Dendritic cell treated with granulocyte-macrophage colony-stimulating factor and Interleukin-4, amounts not matched to agents 40 ng/mL and 50 ng/mL, for 4 days (primary cell): ENCODE measurements around the gene CNTN5.

Experiments used
- H3K27ac Mint-ChIP-seq: one replicate; pipeline ENCODE4 v1.8.0; 2022; ENCODE audit warnings: mild to moderate bottlenecking, mixed read lengths
- H3K27me3 Mint-ChIP-seq: one replicate; pipeline ENCODE4 v1.8.0; 2022; ENCODE audit warnings: mild to moderate bottlenecking, mixed read lengths
- H3K36me3 Mint-ChIP-seq: one replicate; pipeline ENCODE4 v1.8.0; 2022; ENCODE audit warnings: low read depth, mixed read lengths
- H3K4me1 Mint-ChIP-seq: one replicate; pipeline ENCODE4 v1.8.0; 2022; ENCODE audit warnings: low read depth, mixed read lengths
- H3K4me3 Mint-ChIP-seq: one replicate; pipeline ENCODE4 v1.8.0; 2022; ENCODE audit warnings: mild to moderate bottlenecking, moderate library complexity, mixed read lengths
- H3K9me3 Mint-ChIP-seq: one replicate; pipeline ENCODE4 v1.8.0; 2022; ENCODE audit warnings: mixed read lengths
- intact Hi-C: fragments of 100-400 bp; cut with micrococcal nuclease; formaldehyde crosslinking; loops from one replicate; pipeline ENCODE4 v1.15.0; 2022

The CNTN5 gene

GRCh38 chr11:99555486-99555885, 534.7 kb downstream of the CNTN5 start:
- Mint-ChIP-seq H3K4me3 (no peak overlapping the region), H3K27me3 (no peaks in the 10 kb centered on the region), H3K9me3 (no peaks in the 10 kb centered on the region), H3K36me3 (no peaks in the 10 kb centered on the region), H3K27ac (no peak overlapping the region), H3K4me1 (no peaks in the 10 kb centered on the region)
- intact Hi-C loops = no loop called here

GRCh38 chr11:99565333-99565732, 544.6 kb downstream of the CNTN5 start:
- H3K4me3 Mint-ChIP-seq = no peak overlapping the region
- no peak overlapping the region for H3K27ac Mint-ChIP-seq
- no peaks in the 10 kb centered on the region for H3K27me3 Mint-ChIP-seq
- H3K36me3 Mint-ChIP-seq = no peaks in the 10 kb centered on the region
- intact Hi-C loops = no loop called here
- no peaks in the 10 kb centered on the region for H3K4me1 Mint-ChIP-seq
- no peaks in the 10 kb centered on the region for H3K9me3 Mint-ChIP-seq

GRCh38 chr11:99567334-99567956, 546.7 kb downstream of the CNTN5 start:
- H3K4me1 Mint-ChIP-seq = no peaks in the 10 kb centered on the region
- no peaks in the 10 kb centered on the region for H3K27me3 Mint-ChIP-seq
- no peak overlapping the region for H3K27ac Mint-ChIP-seq
- no peaks in the 10 kb centered on the region for H3K36me3 Mint-ChIP-seq
- intact Hi-C loops = no loop called here
- no peaks in the 10 kb centered on the region for H3K9me3 Mint-ChIP-seq
- H3K4me3 Mint-ChIP-seq = no peak overlapping the region

GRCh38 chr11:99568808-99569207, 548.1 kb downstream of the CNTN5 start:
- Mint-ChIP-seq H3K36me3 (no peaks in the 10 kb centered on the region), H3K27ac (no peak overlapping the region), H3K9me3 (no peaks in the 10 kb centered on the region), H3K27me3 (no peaks in the 10 kb centered on the region), H3K4me1 (no peaks in the 10 kb centered on the region), H3K4me3 (no peak overlapping the region)
- intact Hi-C loops = no loop called here

GRCh38 chr11:99571094-99571493, 550.3 kb downstream of the CNTN5 start:
- H3K36me3 Mint-ChIP-seq = no peaks in the 10 kb centered on the region
- no peaks in the 10 kb centered on the region for H3K27me3 Mint-ChIP-seq
- H3K27ac Mint-ChIP-seq = no peak overlapping the region
- peaks cover 9% of the 10 kb centered on the region for H3K9me3 Mint-ChIP-seq
- H3K4me3 Mint-ChIP-seq = no peak overlapping the region
- H3K4me1 Mint-ChIP-seq = no peaks in the 10 kb centered on the region
- intact Hi-C loops = no loop called here

GRCh38 chr11:99584830-99585229, 564.1 kb downstream of the CNTN5 start:
- H3K4me3 Mint-ChIP-seq = no peak overlapping the region
- H3K27ac Mint-ChIP-seq = no peak overlapping the region
- intact Hi-C loops = no loop called here
- H3K27me3 Mint-ChIP-seq = no peaks in the 10 kb centered on the region
- H3K36me3 Mint-ChIP-seq = no peaks in the 10 kb centered on the region
- no peaks in the 10 kb centered on the region for H3K4me1 Mint-ChIP-seq
- peaks cover 25% of the 10 kb centered on the region for H3K9me3 Mint-ChIP-seq

GRCh38 chr11:99585606-99586005, 564.9 kb downstream of the CNTN5 start:
- Mint-ChIP-seq H3K36me3 (no peaks in the 10 kb centered on the region), H3K27me3 (no peaks in the 10 kb centered on the region), H3K4me3 (no peak overlapping the region), H3K27ac (no peak overlapping the region), H3K4me1 (no peaks in the 10 kb centered on the region), H3K9me3 (peaks cover 19% of the 10 kb centered on the region)
- intact Hi-C loops = no loop called here

- Mint-ChIP-seq H3K4me1 (no peaks in the 10 kb centered on the region), H3K27ac (no peak overlapping the region), H3K36me3 (no peaks in the 10 kb centered on the region), H3K9me3 (peaks cover 15% of the 10 kb centered on the region), H3K4me3 (no peak overlapping the region), H3K27me3 (no peaks in the 10 kb centered on the region)
- intact Hi-C loops = no loop called here
Measured at GRCh38 chr11:99589771-99590170, 569.0 kb downstream of the CNTN5 start.

- H3K4me3 Mint-ChIP-seq = no peak overlapping the region
- H3K27ac Mint-ChIP-seq = no peak overlapping the region
- no peaks in the 10 kb centered on the region for H3K27me3 Mint-ChIP-seq
- intact Hi-C loops = no loop called here
- no peaks in the 10 kb centered on the region for H3K36me3 Mint-ChIP-seq
- peaks cover 6% of the 10 kb centered on the region for H3K9me3 Mint-ChIP-seq
- no peaks in the 10 kb centered on the region for H3K4me1 Mint-ChIP-seq
Measured at GRCh38 chr11:99592266-99592665, 571.5 kb downstream of the CNTN5 start.

- no peaks in the 10 kb centered on the region for H3K27me3 Mint-ChIP-seq
- intact Hi-C loops = no loop called here
- no peak overlapping the region for H3K27ac Mint-ChIP-seq
- H3K4me3 Mint-ChIP-seq = no peak overlapping the region
- no peaks in the 10 kb centered on the region for H3K36me3 Mint-ChIP-seq
- H3K4me1 Mint-ChIP-seq = no peaks in the 10 kb centered on the region
- H3K9me3 Mint-ChIP-seq = peaks cover 13% of the 10 kb centered on the region
Measured at GRCh38 chr11:99593197-99593596, 572.4 kb downstream of the CNTN5 start.

- no peaks in the 10 kb centered on the region for H3K27me3 Mint-ChIP-seq
- H3K36me3 Mint-ChIP-seq = no peaks in the 10 kb centered on the region
- no peak overlapping the region for H3K4me3 Mint-ChIP-seq
- H3K9me3 Mint-ChIP-seq = peaks cover 25% of the 10 kb centered on the region
- no peak overlapping the region for H3K27ac Mint-ChIP-seq
- H3K4me1 Mint-ChIP-seq = no peaks in the 10 kb centered on the region
- intact Hi-C loops = no loop called here
Measured at GRCh38 chr11:99601179-99601578, 580.4 kb downstream of the CNTN5 start.

GRCh38 chr11:99614352-99614751, 593.6 kb downstream of the CNTN5 start:
- Mint-ChIP-seq H3K27ac (no peak overlapping the region), H3K4me3 (no peak overlapping the region), H3K36me3 (no peaks in the 10 kb centered on the region), H3K9me3 (peaks cover 4% of the 10 kb centered on the region), H3K27me3 (no peaks in the 10 kb centered on the region), H3K4me1 (no peaks in the 10 kb centered on the region)
- intact Hi-C loops = no loop called here

- no peak overlapping the region for H3K4me3 Mint-ChIP-seq
- no peaks in the 10 kb centered on the region for H3K4me1 Mint-ChIP-seq
- no peak overlapping the region for H3K27ac Mint-ChIP-seq
- no peaks in the 10 kb centered on the region for H3K36me3 Mint-ChIP-seq
- intact Hi-C loops = no loop called here
- no peaks in the 10 kb centered on the region for H3K9me3 Mint-ChIP-seq
- H3K27me3 Mint-ChIP-seq = no peaks in the 10 kb centered on the region
Measured at GRCh38 chr11:99630629-99631028, 609.9 kb downstream of the CNTN5 start.

- Mint-ChIP-seq H3K36me3 (no peaks in the 10 kb centered on the region), H3K4me3 (no peak overlapping the region), H3K9me3 (no peaks in the 10 kb centered on the region), H3K4me1 (no peaks in the 10 kb centered on the region), H3K27me3 (no peaks in the 10 kb centered on the region), H3K27ac (no peak overlapping the region)
- intact Hi-C loops = no loop called here
Measured at GRCh38 chr11:99631618-99632017, 610.9 kb downstream of the CNTN5 start.

- H3K4me3 Mint-ChIP-seq = no peak overlapping the region
- H3K36me3 Mint-ChIP-seq = no peaks in the 10 kb centered on the region
- peaks cover 7% of the 10 kb centered on the region for H3K9me3 Mint-ChIP-seq
- intact Hi-C loops = no loop called here
- no peaks in the 10 kb centered on the region for H3K4me1 Mint-ChIP-seq
- H3K27me3 Mint-ChIP-seq = no peaks in the 10 kb centered on the region
- H3K27ac Mint-ChIP-seq = no peak overlapping the region
Measured at GRCh38 chr11:99632969-99633368, 612.2 kb downstream of the CNTN5 start.
